K562 (cell line): Measurements from ENCODE around the gene FBXW9. TPM values are rescaled to one million over a fixed set of nuclear protein-coding genes. Genes with fewer than 3 reads are reported as not detected.

Experiments
- ARID1B ChIP-seq: fragments of 450-650 bp; IDR thresholded peaks from 2 replicates; pipeline ENCODE4 v1.6.1; 2016; ENCODE audit warnings: antibody characterized with exemption, mild to moderate bottlenecking, inconsistent platforms
- CCNT2 ChIP-seq: IDR thresholded peaks from 2 replicates; pipeline ENCODE4 v1.6.1; 2011; ENCODE audit warnings: borderline replicate concordance, low read depth, mild to moderate bottlenecking, moderate library complexity, mixed read lengths, low read length; ENCODE audit not compliant: insufficient read length; ENCODE audit errors: extremely low read depth
- FIP1L1 ChIP-seq: fragments of 200-400 bp; formaldehyde crosslinking; IDR thresholded peaks from 2 replicates; pipeline ENCODE4 v1.6.1; 2018; ENCODE audit warnings: mild to moderate bottlenecking, low read depth, low read length; ENCODE audit not compliant: poor library complexity, severe bottlenecking
- FOS ChIP-seq: IDR thresholded peaks from 3 replicates; pipeline ENCODE4 v1.6.1; 2011; ENCODE audit not compliant: insufficient read length; ENCODE audit errors: extremely low read depth
- HDAC3 ChIP-seq: fragments of 450-650 bp; IDR thresholded peaks from 2 replicates; pipeline ENCODE4 v1.6.1; 2018; ENCODE audit warnings: borderline replicate concordance, mild to moderate bottlenecking, moderate library complexity; ENCODE audit not compliant: partially characterized antibody
- HMG20A ChIP-seq: fragments of 450-650 bp; formaldehyde crosslinking; conservative IDR thresholded peaks from 2 replicates; pipeline ENCODE4 v1.4.0; 2020; ENCODE audit warnings: mild to moderate bottlenecking, mixed read lengths
- MBD2 ChIP-seq: sonication (generic); IDR thresholded peaks from 2 replicates; pipeline ENCODE4 v1.6.1; 2016; ENCODE audit warnings: low read depth, borderline replicate concordance
- NFYB ChIP-seq: IDR thresholded peaks from 2 replicates; pipeline ENCODE4 v1.6.1; 2011; ENCODE audit warnings: mild to moderate bottlenecking, moderate library complexity; ENCODE audit not compliant: insufficient read length; ENCODE audit errors: extremely low read depth
- RFX1 ChIP-seq: fragments of 450-650 bp; IDR thresholded peaks from 2 replicates; pipeline ENCODE4 v1.6.1; 2016; ENCODE audit warnings: mild to moderate bottlenecking, moderate library complexity
- TRIM28 ChIP-seq: fragments of 450-650 bp; IDR thresholded peaks from 2 replicates; pipeline ENCODE4 v1.6.1; 2017
- ZNF124 ChIP-seq: sonication (generic); formaldehyde crosslinking; IDR thresholded peaks from 2 replicates; pipeline ENCODE4 v1.8.1; 2022; ENCODE audit warnings: missing genetic modification reagents
- ZNF274 ChIP-seq: IDR thresholded peaks from 2 replicates; pipeline ENCODE4 v1.6.1; 2011; ENCODE audit warnings: low read depth, mild to moderate bottlenecking, low read length, moderate library complexity, borderline replicate concordance
- ZNF316 ChIP-seq: fragments of 450-650 bp; IDR thresholded peaks from 2 replicates; pipeline ENCODE4 v1.6.1; 2016
- ZNF384 ChIP-seq: IDR thresholded peaks from 2 replicates; pipeline ENCODE4 v1.6.1; 2012; ENCODE audit warnings: low read depth, low read length, improper control_type of control experiment
- ZNF77 ChIP-seq: fragments of 250-450 bp; sonication (Bioruptor Pico); IDR thresholded peaks from 2 replicates; pipeline ENCODE4 v1.5.0; 2020
- polyA plus RNA-seq, 8 experiments: library from polyadenylated mRNA; depleted of rRNA in 4 of 8; stranded (reverse) in 5 of 8; unstranded in 3 of 8; fragments of >200 nt; fragmentation: Nextera tagmentation in 2 of 8; fragmentation: Illumina TruSeq in 1 of 8; extraction: Ambion mirVana in 2 of 8; extraction: Trizol in 1 of 8; gene quantifications; 2 replicates each; pipeline versions ENCODE4 v1.2.1 to v1.2.3, GENCODE V29; 2011 to 2014; ENCODE audit warnings: inconsistent platforms in 1 of 8, missing spikeins in 1 of 8
- total RNA-seq, 7 experiments: library from RNA; depleted of rRNA in 6 of 7; stranded (reverse); fragments of >200 nt in 6 of 7; fragmentation: Illumina TruSeq in 2 of 7; extraction: Trizol in 2 of 7; gene quantifications; 2 replicates each; pipeline versions ENCODE4 v1.2.1 to v1.2.3, GENCODE V29; 2011 to 2021; ENCODE audit warnings: low replicate concordance in 1 of 7
- TF ChIP-seq, protein P1 (sequence below): sonication (generic); formaldehyde crosslinking; IDR thresholded peaks from 2 replicates; pipeline ENCODE4 v1.8.0; 2022; ENCODE audit warnings: mild to moderate bottlenecking, missing genetic modification reagents
- TF ChIP-seq, protein P2 (sequence below): IDR thresholded peaks from 2 replicates; pipeline ENCODE4 v1.6.1; 2012; ENCODE audit warnings: low read depth, low read length, improper control_type of control experiment, borderline replicate concordance
- TF ChIP-seq, protein P3 (sequence below): fragments of 450-650 bp; IDR thresholded peaks from 2 replicates; pipeline ENCODE4 v1.6.1; 2018; ENCODE audit not compliant: partially characterized antibody
- TF ChIP-seq, protein P4 (sequence below): sonication (generic); formaldehyde crosslinking; IDR thresholded peaks from 2 replicates; pipeline ENCODE4 v1.8.1; 2023; ENCODE audit warnings: mild to moderate bottlenecking, missing genetic modification reagents

Gene FBXW9
- total and polyA plus RNA-seq, 9 of the 15 experiments (the other 6 are each of a cell fraction or from before 2014, with no cell fraction given), result 0.23 to 21.7 (median 6.2) TPM

DNA sequence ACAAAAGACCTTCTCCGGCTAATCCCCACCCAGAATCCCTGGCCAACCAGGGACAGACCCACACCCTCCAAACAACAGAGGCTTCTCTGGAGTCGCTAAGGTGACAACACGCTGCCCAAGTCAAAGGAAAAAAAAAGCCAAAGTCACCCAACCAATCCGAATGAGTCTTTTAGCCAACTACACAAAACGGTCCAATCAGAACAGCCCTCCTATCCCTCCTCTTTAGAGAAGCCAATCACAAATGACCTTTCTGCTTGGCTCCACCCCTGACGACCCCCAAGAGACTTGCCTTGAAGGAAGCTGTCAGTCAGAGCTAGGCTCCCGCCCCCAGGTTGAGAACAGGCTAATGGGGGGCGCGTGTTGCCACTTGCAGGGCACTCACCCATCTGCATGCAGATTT is 6.6 kb upstream of the FBXW9 start (continued):
- TF ChIP-seq, protein P1, sequence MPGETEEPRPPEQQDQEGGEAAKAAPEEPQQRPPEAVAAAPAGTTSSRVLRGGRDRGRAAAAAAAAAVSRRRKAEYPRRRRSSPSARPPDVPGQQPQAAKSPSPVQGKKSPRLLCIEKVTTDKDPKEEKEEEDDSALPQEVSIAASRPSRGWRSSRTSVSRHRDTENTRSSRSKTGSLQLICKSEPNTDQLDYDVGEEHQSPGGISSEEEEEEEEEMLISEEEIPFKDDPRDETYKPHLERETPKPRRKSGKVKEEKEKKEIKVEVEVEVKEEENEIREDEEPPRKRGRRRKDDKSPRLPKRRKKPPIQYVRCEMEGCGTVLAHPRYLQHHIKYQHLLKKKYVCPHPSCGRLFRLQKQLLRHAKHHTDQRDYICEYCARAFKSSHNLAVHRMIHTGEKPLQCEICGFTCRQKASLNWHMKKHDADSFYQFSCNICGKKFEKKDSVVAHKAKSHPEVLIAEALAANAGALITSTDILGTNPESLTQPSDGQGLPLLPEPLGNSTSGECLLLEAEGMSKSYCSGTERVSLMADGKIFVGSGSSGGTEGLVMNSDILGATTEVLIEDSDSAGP (CRISPR knock-in tag), result no peak
- no peak for TF ChIP-seq TRIM28
- no peak for TF ChIP-seq HMG20A
- no peak for TF ChIP-seq ZNF124
- TF ChIP-seq ZNF384, result peak; percentile 48; the same call in 1 of the 2 replicates
- peak; percentile 60 for TF ChIP-seq NFYB
- TF ChIP-seq CCNT2, result no peak
- peak; percentile 77 for TF ChIP-seq FOS
- peak; percentile 72; the same call in 1 of the 2 replicates for TF ChIP-seq MBD2
- TF ChIP-seq, protein P2, sequence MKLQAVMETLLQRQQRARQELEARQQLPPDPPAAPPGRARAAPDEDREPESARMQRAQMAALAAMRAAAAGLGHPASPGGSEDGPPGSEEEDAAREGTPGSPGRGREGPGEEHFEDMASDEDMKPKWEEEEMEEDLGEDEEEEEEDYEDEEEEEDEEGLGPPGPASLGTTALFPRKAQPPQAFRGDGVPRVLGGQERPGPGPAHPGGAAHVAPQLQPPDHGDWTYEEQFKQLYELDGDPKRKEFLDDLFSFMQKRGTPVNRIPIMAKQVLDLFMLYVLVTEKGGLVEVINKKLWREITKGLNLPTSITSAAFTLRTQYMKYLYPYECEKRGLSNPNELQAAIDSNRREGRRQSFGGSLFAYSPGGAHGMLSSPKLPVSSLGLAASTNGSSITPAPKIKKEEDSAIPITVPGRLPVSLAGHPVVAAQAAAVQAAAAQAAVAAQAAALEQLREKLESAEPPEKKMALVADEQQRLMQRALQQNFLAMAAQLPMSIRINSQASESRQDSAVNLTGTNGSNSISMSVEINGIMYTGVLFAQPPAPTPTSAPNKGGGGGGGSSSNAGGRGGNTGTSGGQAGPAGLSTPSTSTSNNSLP, result no peak
- no peak for TF ChIP-seq ARID1B
- TF ChIP-seq, protein P3, sequence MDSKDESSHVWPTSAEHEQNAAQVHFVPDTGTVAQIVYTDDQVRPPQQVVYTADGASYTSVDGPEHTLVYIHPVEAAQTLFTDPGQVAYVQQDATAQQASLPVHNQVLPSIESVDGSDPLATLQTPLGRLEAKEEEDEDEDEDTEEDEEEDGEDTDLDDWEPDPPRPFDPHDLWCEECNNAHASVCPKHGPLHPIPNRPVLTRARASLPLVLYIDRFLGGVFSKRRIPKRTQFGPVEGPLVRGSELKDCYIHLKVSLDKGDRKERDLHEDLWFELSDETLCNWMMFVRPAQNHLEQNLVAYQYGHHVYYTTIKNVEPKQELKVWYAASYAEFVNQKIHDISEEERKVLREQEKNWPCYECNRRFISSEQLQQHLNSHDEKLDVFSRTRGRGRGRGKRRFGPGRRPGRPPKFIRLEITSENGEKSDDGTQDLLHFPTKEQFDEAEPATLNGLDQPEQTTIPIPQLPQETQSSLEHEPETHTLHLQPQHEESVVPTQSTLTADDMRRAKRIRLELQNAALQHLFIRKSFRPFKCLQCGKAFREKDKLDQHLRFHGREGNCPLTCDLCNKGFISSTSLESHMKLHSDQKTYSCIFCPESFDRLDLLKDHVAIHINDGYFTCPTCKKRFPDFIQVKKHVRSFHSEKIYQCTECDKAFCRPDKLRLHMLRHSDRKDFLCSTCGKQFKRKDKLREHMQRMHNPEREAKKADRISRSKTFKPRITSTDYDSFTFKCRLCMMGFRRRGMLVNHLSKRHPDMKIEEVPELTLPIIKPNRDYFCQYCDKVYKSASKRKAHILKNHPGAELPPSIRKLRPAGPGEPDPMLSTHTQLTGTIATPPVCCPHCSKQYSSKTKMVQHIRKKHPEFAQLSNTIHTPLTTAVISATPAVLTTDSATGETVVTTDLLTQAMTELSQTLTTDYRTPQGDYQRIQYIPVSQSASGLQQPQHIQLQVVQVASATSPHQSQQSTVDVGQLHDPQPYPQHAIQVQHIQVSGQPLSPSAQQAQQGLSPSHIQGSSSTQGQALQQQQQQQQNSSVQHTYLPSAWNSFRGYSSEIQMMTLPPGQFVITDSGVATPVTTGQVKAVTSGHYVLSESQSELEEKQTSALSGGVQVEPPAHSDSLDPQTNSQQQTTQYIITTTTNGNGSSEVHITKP, result peak; percentile 91
- TF ChIP-seq, protein P4, sequence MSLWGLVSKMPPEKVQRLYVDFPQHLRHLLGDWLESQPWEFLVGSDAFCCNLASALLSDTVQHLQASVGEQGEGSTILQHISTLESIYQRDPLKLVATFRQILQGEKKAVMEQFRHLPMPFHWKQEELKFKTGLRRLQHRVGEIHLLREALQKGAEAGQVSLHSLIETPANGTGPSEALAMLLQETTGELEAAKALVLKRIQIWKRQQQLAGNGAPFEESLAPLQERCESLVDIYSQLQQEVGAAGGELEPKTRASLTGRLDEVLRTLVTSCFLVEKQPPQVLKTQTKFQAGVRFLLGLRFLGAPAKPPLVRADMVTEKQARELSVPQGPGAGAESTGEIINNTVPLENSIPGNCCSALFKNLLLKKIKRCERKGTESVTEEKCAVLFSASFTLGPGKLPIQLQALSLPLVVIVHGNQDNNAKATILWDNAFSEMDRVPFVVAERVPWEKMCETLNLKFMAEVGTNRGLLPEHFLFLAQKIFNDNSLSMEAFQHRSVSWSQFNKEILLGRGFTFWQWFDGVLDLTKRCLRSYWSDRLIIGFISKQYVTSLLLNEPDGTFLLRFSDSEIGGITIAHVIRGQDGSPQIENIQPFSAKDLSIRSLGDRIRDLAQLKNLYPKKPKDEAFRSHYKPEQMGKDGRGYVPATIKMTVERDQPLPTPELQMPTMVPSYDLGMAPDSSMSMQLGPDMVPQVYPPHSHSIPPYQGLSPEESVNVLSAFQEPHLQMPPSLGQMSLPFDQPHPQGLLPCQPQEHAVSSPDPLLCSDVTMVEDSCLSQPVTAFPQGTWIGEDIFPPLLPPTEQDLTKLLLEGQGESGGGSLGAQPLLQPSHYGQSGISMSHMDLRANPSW (CRISPR knock-in tag), result no peak
- TF ChIP-seq ZNF274, result no peak
- TF ChIP-seq RFX1, result peak; percentile 14; the same call in 1 of the 2 replicates
- peak; percentile 31; the same call in 1 of the 2 replicates for TF ChIP-seq ZNF316
- TF ChIP-seq FIP1L1, result no peak
- TF ChIP-seq HDAC3, result no peak
- no peak for TF ChIP-seq ZNF77 (CRISPR knock-in tag)
